ENCODE results near the gene MYO15B. TPM values are rescaled to one million over a fixed set of nuclear protein-coding genes. Genes with fewer than 3 reads are reported as not detected.
A peak's percentile ranks its signal among the peaks of the same experiment; 100 is the strongest.

Gene MYO15B
- total RNA-seq, 3 donors from 2014 or later, result 591 to 1,071 (median 660) TPM

DNA sequence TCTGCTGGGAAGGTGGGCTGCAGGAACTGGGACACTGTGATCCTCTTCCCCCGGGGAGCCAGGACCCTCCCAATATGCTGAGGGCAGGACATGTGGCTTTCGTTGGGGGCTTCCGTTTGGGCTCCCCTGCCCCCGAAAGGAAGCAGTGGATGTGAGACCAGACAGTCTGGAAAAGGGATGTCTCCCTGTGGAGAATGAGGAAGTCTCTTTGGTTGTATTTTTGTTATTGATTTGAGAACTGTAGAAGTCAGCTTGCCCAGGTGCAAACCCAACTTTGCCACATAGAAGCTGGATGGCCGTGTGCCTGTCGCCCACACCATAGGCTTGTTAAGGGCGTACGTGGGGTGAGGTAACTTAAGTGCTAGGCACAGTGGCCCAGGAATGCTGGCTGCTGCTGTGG lies 43.4 kb upstream of the MYO15B start:
- no peaks in the 10 kb centered on the region for H3K9me3 ChIP-seq
- ATAC-seq (no peak), DNase-seq (no peak)
- TF ChIP-seq, protein P1, sequence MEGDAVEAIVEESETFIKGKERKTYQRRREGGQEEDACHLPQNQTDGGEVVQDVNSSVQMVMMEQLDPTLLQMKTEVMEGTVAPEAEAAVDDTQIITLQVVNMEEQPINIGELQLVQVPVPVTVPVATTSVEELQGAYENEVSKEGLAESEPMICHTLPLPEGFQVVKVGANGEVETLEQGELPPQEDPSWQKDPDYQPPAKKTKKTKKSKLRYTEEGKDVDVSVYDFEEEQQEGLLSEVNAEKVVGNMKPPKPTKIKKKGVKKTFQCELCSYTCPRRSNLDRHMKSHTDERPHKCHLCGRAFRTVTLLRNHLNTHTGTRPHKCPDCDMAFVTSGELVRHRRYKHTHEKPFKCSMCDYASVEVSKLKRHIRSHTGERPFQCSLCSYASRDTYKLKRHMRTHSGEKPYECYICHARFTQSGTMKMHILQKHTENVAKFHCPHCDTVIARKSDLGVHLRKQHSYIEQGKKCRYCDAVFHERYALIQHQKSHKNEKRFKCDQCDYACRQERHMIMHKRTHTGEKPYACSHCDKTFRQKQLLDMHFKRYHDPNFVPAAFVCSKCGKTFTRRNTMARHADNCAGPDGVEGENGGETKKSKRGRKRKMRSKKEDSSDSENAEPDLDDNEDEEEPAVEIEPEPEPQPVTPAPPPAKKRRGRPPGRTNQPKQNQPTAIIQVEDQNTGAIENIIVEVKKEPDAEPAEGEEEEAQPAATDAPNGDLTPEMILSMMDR (IDR thresholded peaks at IDR 0.05), result no peak
- intact Hi-C loops (cut with DNase I, micrococcal nuclease), result no loop called here
- H3K4me3 ChIP-seq, result no peak overlapping the region
- H3K4me1 ChIP-seq (ENCODE audit: low read depth), result peaks cover 69% of the 10 kb centered on the region
- no peaks in the 10 kb centered on the region for H3K36me3 ChIP-seq (ENCODE audit: low read depth)

DNA sequence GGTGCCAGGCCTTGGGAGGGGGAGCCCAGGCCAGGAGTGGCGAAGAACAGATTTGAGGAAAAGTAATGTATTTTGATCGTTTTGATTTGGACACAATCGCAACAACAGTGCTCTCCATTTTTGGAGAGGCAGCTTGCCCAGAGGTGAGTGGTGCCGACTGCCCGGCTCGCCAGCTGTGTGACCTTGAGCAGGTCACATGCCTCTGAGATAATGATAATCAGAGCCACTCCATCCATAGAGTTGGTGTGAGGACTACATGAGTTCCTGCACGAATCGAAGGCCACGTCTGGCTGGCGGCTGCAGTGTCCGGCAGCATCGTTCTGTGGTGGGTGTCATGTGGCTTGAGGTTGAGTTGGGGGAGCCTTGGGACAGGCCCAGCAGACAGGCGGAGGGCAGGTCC lies 41.4 kb upstream of the MYO15B start:
- H3K9me3 ChIP-seq, result no peaks in the 10 kb centered on the region
- no peak overlapping the region for H3K4me3 ChIP-seq
- H3K4me1 ChIP-seq (ENCODE audit: low read depth), result peaks cover 63% of the 10 kb centered on the region
- H3K36me3 ChIP-seq (ENCODE audit: low read depth), result no peaks in the 10 kb centered on the region
- intact Hi-C loops (cut with DNase I, micrococcal nuclease), result no loop called here
- ATAC-seq, result no peak
- TF ChIP-seq, protein P1 (IDR thresholded peaks at IDR 0.05), result no peak
- no peak for DNase-seq

DNA sequence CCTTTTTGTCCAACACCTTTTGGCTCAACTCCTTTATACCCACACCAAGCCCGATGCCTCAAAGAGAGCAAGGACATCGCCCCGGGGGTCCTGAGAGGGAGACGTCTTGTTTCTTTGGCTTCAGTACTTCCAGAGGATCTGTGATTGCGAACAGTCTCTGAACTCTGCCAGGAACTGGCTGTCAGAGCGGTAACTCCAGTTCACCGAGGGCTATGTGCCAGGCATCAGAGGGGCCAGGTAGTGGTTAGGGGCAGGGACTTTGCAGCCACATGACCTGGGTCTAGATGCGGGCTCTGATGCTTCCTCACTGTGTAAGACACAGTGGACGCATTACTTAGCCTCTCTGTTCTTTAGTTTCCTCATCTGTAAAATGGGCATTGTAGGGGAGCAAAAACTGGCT lies 40.5 kb upstream of the MYO15B start:
- TF ChIP-seq, protein P1 (IDR thresholded peaks at IDR 0.05), result no peak
- H3K4me3 ChIP-seq, result no peak overlapping the region
- intact Hi-C loops (cut with DNase I, micrococcal nuclease), result no loop called here
- DNase-seq, result no peak
- H3K4me1 ChIP-seq (ENCODE audit: low read depth), result peaks cover 56% of the 10 kb centered on the region
- H3K9me3 ChIP-seq, result no peaks in the 10 kb centered on the region
- H3K36me3 ChIP-seq (ENCODE audit: low read depth), result no peaks in the 10 kb centered on the region
- ATAC-seq, result no peak

DNA sequence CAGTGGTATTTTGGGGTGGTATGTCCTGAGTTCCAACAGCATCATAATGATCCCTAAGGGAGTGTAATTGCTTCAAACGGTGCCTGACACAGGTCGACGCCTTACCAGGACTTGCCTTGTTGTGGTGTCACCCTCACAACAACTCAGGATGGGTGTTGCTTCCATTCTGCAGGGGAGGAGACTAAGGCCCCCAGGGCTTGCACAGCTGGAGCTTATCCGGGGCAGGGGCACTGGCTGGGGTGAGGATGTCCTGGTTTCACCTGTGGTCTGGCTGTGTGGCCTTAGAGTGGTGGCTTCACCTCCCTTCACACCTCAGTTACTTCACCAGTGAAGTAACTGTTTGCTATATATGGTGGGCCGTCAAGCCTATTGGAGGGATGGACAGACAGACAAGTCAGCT lies 38.8 kb upstream of the MYO15B start:
- Histone ChIP-seq H3K36me3 (ENCODE audit: low read depth) (no peaks in the 10 kb centered on the region), H3K4me3 (no peak overlapping the region), H3K9me3 (no peaks in the 10 kb centered on the region), H3K4me1 (ENCODE audit: low read depth) (peaks cover 48% of the 10 kb centered on the region)
- intact Hi-C loops (cut with DNase I, micrococcal nuclease), result no loop called here
- DNase-seq (peak in 2 of 3 donors; percentile 45 to 61), ATAC-seq (peak; percentile 1)
- TF ChIP-seq, protein P1 (IDR thresholded peaks at IDR 0.05), result no peak

DNA sequence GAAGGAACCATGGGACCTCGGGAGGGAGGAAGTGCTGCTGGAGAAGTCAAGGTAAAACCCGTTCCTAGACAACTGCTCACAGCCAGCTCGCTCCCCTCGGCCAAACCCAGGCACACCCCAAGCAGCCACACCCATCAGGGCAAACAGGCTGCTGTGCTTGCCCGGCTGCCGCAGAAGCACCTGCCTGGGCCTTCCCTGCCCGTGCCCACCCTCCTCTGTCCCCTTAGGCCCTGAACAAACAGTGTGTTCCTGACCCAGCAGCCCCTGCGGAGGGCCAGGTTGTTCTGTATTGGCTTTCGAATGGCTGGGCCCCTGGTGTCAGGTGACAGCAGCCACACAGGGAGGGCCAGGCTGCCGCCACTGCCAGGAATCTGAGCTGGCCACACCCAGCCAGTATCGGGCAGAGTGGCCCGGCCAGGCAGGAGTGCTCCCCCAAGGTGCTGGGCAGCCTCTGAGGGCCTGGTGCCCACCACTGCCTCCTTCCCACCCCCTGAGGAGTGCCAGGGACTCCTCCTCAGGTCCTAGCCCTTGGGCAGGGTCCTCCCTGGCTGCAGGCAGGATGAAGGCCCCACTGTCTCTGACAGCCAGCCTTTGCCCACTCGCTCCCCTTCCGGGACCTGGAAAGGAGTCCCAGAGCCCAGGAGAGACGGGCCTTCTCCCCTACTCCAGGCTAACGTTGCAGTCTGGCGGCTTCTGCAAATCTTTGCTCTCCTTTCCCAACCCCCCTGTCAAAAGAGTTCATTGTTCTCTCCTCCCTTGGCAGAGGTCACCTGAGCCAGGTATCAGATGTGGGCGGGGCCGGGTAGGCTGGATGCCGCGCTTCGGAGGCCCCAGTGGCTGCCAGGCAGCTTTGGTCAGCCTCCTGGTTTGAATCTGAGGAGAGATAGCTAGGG lies 38.1 kb upstream of the MYO15B start:
- ATAC-seq (peak; percentile 86), DNase-seq (peak; percentile 90 to 93 (median 91))
- Histone ChIP-seq H3K9me3 (no peaks in the 10 kb centered on the region), H3K4me1 (ENCODE audit: low read depth) (peaks cover 41% of the 10 kb centered on the region), H3K4me3 (no peak overlapping the region), H3K36me3 (ENCODE audit: low read depth) (no peaks in the 10 kb centered on the region)
- TF ChIP-seq, protein P1 (IDR thresholded peaks at IDR 0.05), result no peak
- intact Hi-C loops (cut with DNase I, micrococcal nuclease), result no loop called here
